CD4-positive, alpha-beta T cell treated with Interleukin-4 for 4 hours (primary cell): ENCODE results near the gene CDHR1.
A peak's percentile ranks its signal among the peaks of the same experiment; 100 is the strongest.

ENCODE experiments used
- DNase-seq: peaks from one replicate; pipeline ENCODE4 v3.0.0-alpha.2; 2020

CDHR1 gene

DNA sequence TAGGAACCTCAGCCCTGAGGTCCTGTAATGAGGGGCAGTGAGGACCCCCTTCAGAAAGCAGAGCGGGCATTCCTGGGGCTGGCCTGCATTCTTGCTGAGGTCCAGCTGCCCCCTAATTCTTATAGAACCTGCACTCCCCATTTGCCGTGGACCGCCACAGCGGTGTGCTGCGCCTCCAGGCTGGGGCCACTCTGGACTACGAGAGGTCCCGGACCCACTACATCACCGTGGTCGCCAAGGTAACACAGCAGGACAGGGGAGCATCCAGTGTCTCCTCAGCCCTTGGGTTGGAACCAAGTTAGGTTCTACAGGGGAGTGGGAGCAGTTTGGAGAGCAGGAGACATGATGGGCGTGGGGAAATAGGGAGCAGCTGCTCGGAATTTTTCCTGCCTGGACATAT lies 7.3 kb downstream of the CDHR1 start:
- no peak for DNase-seq

DNA sequence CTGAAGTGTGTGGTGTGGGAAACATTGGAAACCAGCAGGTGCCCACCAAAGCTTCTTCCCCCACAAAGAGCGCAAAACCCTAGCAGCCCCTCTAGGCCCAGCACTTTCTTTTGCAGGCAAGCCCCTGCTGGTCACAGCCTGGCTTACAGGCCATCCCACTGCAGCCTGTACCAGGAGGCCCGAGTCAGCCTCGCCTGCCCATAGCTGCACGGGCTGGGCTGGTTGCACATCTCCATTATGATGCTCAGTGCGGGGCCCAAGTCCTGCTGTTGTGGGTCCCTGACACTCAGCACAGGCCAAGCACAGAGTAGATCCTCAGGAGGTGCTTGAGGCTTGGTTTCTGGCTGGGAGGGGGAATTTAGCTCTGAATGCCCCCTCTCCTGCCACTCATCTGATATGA lies 8.0 kb downstream of the CDHR1 start:
- no peak for DNase-seq

DNA sequence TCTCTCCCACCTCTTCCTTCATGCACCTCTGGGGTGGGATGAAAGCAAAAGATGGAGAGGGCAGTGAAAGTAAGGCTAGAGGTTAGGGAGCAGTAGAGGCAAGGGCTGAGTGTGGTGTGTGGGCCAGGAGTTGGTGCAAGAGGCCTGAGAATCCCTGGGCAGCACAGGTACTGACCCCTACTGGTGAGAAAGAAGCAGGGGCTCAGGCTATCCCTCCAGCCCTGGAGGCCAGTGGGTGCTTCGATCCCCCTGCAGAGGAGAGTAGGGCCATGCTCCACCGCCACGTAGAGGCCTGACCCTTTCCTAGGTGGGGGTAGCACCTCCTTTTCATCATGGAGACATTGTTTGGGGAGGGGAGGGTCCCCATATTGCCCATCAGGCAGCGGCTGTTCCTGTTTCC lies 9.8 kb downstream of the CDHR1 start:
- DNase-seq, result no peak

DNA sequence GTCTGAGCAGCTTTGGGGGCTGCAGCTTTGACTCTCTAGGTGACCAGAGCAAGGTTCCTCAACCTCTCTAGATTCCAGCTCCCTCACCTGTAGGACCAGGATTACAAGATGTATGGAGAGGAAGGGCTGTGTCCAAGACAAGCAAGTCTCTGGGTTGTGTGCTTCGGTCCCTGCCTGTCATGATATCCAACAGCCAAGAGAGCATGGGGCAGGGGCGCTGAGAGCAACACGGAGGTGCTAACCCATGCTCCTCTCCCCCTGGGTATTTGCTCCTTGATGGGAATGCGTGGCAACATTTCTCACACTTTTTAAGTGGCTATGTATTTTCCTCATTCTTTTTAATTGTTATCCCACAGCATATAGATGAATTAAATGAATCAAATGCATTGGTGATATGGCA lies 10.3 kb downstream of the CDHR1 start:
- no peak for DNase-seq

DNA sequence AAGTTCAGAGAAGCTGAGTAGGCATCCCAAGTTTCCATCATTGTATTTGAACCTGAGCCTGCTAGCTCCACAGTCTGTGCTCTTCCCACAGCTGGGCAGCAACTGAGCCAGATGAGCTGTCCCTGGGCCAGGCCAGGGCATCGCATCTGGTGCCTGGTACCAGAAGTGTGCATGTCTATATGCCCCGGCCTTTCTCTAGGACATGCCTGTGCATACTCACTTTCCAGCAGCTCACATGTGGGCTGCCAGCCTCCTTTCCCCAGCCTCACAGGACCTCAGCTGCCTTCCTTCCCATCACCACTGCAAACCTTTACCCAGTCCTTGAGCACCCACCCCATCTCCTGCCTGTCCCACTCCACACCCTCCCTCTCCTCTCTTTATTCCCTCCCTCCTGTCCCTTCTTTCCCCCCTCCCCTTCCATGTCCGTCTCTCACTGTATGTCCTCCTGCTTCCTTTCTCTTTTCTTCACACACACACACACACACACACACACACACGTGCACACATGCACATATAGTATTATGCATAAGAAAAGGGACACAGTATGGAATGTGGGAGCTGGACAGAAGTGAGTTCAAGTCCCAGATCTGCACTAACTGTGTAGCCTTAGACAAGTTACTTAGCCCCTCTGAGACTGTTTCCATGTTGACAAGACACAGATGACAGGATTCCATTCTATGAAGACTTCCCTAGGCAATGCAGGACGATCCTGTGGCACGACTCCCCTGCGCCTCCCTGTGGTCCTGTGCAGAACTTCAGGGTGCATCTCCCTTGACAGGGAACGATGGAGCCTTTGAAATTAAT lies 10.9 kb downstream of the CDHR1 start:
- DNase-seq, result peak; percentile 53

DNA sequence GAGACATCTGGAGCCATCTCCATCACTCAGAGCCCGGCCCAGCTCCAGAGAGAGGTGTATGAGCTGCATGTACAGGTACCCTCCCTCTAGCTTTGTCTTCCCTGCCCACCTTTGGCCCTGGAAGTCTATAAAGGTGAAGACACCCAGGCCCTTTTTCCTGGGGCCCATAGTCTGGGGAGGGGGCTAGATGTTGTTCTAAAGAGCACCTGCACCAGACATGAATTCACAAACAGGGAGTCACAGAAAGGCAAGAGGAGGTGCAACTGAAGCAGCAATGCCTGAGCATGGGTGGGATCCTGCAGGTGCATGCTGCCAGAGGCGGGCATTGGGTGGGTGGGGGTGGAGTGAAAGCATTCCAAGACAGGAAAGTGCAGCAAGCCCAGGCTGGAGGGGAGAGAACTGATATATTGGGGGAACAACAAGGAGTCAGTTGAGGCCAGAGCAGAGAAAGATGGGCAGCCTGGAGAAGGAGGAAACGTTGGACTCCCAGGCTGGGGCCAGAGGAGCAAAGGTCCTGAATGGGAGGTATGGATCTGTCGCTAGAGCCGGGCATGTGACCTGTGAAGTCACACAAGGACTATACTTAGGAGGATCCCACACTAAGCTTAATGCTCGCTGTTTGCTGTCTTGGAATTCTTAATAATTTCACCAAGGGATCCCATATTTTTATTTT lies 11.7 kb downstream of the CDHR1 start:
- DNase-seq, result no peak

DNA sequence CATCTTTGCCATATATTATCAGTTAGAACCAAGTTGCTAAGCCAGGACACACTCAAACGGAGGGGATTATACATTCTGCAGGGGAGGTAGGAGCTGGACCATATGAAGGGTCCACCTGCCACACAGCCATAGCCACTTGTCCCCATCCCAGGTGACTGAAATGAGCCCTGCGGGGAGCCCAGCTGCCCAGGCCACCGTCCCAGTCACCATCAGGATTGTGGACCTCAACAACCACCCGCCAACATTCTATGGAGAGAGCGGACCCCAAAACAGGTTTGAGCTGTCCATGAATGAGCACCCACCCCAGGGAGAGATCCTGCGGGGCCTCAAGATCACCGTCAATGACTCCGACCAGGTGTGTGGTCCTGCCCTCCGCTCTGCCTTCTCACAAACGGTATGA lies 13.7 kb downstream of the CDHR1 start:
- DNase-seq, result no peak

DNA sequence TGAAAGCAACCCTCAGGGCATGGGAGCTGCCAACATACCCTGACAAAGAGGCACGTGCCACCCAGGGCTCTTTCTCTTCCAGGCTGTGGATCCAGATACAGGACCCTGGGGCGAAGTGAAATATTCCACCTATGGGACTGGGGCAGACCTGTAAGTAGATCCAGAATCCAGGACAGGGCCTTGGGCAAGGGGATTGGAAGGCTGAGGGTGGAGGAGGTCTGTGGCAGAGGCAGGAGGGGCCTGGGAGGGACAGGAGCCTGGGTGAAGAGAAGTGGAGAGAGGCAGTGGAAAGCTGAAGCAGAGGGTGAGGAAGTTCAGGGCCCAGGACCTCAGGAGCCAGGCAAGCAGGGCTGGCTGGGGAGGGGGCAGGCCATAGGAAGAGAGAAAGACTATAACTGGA lies 17.2 kb downstream of the CDHR1 start:
- DNase-seq, result no peak

DNA sequence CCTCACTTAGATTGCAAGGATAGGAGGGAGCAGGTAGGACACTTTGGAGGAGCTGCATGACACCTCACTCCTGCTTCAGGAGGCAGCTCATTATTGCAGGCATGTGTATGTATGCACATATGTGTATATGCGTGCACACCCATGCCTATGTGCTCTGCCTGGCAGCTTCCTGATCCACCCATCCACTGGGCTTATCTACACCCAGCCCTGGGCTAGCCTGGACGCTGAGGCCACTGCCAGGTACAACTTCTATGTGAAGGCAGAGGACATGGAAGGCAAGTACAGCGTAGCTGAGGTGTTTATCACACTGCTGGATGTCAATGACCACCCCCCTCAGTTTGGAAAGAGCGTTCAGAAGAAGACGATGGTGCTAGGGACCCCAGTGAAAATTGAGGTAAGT lies 17.7 kb downstream of the CDHR1 start:
- no peak for DNase-seq

DNA sequence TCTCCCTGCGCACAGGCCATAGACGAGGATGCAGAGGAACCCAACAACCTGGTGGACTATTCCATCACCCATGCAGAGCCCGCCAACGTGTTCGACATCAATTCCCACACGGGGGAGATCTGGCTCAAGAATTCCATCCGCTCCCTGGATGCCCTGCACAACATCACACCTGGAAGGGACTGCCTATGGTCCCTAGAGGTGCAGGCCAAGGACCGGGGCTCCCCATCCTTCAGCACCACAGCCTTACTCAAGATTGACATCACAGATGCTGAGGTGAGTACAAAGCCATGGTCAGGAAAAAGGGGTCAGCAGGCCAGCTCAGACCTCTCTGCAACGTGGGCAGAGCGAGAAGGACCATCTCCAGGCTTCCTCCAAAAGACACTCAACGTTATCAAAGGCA lies 18.7 kb downstream of the CDHR1 start:
- DNase-seq, result no peak

DNA sequence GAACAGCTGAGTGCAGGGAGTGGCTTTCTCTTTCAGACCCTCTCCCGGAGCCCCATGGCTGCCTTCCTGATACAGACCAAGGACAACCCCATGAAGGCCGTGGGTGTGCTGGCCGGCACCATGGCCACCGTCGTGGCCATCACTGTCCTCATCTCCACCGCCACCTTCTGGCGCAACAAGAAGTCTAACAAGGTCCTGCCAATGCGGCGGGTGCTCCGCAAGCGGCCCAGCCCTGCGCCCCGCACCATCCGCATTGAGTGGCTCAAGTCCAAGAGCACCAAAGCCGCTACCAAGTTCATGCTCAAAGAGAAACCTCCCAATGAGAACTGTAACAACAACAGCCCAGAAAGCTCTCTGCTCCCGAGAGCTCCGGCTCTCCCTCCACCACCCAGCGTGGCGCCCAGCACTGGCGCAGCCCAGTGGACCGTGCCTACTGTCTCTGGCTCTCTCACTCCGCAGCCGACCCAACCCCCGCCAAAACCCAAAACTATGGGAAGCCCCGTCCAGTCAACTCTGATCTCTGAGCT lies 19.8 kb downstream of the CDHR1 start:
- no peak for DNase-seq

DNA sequence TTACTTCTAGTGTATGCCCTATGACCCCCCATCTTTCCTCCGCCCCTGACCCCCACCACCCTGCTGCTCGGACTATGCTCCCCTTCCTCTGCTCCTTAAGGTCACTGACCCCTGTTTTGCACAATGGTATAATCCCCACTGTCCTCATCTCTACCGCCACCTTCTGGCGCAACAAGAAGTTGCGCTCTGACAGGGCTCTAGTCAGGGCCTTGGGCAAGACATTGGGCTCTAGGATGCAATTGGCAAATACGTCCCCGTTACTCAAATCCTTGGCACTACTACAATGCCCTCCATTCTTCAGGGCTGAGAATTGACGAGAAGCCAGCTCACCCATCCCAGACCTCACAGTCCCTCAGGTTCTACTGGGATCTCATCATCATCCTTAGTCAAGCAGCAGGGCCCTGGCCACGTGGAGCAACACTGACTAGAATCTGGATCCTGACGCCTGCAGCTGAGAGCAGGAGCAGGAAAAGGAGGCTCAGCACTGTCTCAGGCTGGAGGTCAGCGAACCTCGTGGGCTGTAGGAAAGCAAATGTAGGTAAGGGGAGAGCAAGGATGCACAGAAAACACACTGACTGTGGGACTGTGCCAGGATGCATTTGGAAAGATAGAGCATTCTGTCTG lies 20.4 kb downstream of the CDHR1 start:
- DNase-seq, result peak; percentile 23

DNA sequence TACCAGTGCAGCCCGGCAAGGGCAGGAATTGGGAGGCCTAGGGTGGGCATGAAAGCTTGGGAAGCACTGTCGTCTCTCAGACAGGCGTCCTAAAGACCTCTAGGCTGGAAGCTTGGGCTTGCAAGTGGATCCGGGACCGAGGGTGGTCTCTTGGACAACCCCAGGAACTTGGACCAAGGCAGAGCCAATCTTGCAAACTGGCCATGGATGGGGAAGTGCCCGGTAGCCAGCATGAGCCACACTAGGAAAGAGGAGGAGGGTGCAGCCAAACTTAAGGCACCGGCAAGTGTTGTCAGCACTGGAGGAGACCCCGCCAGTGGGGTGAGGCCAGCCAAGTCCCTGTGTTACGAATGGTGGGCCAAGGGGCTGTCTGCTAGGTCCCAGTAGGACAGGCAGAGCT lies 22.5 kb downstream of the CDHR1 start:
- DNase-seq, result no peak

DNA sequence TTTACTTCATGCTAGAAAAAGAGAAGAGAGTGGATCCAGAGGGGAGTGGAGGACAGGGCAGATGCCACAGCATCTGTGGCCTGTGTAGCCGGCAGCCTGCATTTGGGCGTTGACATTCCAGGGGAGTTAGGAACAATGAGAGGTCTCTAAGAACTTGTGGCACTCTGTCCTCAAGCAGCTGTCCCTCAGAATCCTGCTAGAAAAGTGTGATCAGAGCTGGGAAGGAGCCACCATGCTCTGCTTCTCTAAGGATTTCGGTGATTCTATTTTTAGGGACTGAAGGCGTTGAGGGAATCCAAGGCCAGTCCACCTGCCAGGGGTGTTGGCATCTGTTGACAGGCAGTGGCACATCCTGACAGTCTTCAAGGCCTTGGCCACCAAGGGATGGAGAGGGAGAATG lies 23.4 kb downstream of the CDHR1 start:
- no peak for DNase-seq

DNA sequence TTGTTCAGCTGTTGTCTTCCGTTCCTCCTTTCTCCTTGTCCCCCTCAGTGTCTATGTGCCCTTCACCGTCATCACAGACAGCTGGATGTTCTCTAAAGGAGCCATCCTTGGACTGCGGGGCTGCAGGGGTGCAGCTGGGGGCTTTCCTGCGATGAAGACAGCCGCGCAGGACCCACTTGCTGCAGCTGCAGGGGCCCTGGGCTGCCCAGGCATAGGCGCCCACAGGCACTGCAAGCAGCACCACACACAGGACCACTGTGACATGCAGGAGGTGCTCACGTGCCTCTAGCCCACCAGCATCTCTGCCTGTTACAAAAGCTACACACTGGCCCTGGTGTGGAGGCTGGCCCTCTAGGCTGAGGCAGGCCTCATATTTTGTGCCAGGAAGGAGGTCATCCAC lies 27.6 kb downstream of the CDHR1 start:
- no peak for DNase-seq

DNA sequence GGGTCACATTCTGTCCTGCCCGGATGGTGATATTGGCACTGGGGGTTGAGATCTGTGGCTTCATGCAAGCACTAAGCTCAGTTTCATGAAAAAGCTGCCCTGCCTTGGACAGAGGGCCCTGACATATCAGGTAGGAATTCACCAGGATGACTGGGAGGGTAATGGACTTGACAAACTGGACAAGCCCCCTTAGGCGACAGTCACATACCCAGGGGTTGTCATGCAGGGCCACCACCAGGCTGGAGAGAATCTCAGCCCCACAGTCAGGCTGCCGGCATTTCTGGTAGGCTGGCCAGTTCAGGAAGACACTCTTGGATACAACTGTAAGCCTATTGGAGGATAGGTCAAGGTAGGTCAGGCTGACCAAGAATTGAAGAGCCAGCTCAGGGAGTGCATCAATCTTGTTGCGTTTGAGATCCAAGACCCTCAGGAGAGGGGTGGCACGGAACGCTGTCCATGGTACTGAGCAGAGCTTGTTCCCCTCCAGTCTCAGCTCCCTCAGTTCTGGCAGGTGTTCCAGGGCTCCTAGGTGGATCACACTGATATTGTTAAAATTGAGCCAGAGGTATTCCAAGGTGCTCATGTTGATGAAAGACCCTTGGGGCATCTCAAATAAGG lies 30.2 kb downstream of the CDHR1 start:
- no peak for DNase-seq

DNA sequence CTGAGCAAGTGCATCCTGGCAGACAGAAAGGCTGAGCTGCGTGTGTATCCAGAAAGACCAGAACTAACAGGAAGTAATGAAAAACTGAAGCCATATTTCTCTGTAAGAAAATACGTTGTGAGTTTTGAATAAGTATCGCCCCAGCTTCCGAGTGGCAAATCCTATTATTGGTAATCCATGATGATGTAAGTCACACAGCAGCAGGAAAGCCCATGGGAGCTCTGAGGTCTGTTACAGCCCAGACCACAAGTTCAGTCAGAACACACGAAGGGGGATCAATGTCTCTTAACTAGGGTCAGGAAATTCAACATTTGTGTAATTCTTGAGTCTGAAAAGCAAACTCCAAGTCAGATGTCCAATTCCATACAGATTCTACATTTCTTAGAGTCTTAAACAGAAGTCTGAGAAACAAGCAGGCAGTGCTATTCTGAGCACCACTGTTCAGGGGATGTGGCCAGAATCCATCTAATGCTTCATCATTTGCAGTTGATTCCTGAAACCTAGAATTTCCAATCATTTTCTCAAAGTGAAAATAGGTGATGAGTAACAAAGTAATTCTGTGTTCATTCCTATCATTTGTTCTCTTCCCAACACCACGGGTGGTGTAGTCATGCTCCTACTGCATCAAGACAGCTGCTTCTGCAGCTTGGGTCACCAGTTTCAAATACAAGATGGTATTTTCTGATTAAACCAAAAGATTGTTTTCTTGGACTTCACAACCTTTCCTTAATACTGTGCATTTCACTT lies 31.3 kb downstream of the CDHR1 start, which contains the start of gene LRIT2:
TSS of gene LRIT2 (minus strand) at position 118 of the 747 bp plus-strand sequence. CDS start at position 94, 24 bp downstream.
- DNase-seq, result no peak

DNA sequence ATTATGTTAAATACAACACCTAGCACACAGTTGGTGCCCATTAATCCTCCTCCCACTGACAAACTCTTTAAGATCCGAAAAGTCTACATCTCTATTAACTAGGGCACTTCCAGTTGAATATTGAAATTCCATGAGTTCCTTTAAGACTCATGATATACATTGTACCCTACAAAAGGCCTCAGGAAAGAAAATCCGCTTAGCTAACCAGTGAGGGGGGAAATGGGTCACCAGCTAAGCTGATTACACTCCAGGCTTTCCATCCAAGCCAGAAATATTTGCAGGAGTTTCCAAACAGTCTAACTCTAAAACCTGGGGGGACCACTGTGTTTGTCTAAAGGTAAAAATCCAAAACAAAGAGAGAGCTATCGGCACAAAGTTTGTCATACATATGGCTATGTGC lies 32.3 kb downstream of the CDHR1 start:
- no peak for DNase-seq

DNA sequence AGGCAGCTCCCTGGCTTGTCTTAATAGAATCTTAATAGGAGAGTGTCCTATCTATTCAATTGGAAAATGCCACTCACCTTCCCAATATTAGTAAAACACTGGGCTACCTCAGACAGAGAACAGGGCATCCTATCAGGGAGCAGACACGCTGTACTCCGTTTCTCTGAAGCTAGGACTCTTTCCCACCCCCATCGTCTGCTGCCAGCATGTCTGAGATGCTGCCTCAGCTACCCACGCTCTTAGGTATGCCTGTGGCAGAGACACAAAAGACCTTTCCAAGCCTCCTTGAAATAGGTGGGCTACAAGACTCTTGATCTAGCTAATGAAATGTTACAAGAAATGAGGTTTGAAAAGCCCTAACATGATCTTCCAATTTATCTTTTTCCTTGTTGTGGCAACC lies 33.5 kb downstream of the CDHR1 start:
- DNase-seq, result no peak

DNA sequence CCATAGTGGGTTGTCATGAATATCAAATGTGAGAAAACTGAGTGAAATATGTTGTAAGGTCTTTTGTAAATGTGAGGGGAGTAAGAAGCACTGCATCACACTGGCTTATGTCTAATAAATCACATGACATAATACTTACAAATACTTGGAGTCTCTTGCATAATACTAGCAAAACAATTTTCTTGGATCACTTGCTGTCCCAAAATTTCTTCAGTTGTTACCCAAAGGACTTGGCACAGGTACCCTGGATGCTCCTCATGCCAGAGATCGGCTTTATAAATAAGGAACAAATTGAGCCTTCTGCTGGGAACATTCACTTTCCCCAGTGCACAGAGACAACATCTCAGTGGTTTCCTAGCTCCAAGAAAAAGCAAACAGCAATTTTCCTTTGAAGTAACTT lies 36.0 kb downstream of the CDHR1 start:
- DNase-seq, result no peak

DNA sequence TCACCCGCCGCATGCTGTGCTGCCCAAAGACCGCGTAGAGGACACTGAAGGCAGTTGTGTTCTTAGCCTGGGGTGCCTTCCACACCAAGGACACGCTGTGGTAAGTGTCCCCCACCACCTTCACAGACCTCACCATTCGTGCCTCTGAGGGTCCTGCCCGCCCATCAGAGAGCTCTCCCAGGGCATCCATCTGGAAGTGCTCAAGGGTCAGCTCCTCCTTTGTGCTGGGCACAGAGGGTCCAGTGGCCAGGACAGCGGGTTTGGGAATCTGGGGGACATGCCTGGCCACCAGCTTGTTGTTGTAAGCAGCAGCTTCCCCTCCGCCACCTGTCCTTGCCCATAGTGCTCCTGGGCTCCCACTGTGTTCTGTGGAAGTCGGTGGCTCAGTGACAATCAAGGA lies 38.0 kb downstream of the CDHR1 start:
- no peak for DNase-seq

DNA sequence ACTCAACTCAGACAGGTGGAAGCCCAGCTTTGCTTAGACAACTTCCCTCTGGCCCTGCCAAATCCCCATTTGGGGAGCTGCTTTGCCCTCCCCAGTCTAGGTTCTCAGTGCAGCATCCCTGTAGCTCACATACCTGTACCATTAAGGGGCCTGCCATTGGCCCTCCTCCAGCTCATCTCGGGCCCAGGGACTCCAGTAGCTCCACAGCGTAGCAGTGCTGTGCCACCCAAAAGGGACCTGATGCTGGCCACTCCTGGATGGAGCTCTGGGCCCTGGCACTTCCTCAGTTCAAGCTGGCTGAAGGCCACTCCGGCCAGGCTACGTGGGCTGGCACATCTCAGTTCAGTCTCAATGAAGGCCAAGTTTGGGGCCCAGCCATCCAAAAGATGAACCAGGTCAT lies 39.6 kb downstream of the CDHR1 start:
- DNase-seq, result no peak

DNA sequence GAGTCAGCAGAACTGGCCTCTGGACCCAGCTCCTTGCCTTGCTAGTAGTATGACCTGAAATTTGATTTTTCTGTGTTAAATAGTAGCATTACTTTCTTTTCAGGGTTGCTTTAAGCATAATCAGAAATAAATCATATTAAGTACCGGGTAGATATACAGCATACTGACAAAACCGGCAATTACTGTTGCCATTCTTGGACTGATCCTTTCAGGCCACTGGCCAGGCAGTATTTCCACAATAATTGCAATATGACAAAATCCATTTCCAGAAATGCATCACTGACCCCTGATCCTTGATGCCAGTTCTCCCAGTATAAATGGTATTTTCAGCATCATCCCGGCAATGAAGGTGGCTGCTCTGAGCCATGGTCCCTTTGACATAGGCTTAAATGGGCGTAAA lies 40.1 kb downstream of the CDHR1 start:
- DNase-seq, result no peak
